Left renal cortex interstitium (tissue), 4 donors: ENCODE data around the gene KLF18. TPM values are rescaled to one million over a fixed set of nuclear protein-coding genes. Genes with fewer than 3 reads are reported as not detected.
A peak's percentile ranks its signal among the peaks of the same experiment; 100 is the strongest.
"Not testable (repeated sequence)": the region's sequence is repeated elsewhere in the genome, so short reads cannot be mapped to it uniquely, and the experiment has no call there.

Source experiments
- DNase-seq, 4 donors: peaks; one replicate each; pipeline ENCODE4 v3.0.0-alpha.2; 2013; ENCODE audit warnings: low read depth in 4 of 4, low spot score in 2 of 4, missing footprints in 1 of 4
- polyA plus RNA-seq, 4 donors: library from polyadenylated mRNA; unstranded; fragments of 120-200 nt; gene quantifications; one replicate each; pipeline ENCODE4 v1.2.1, GENCODE V29; 2013; ENCODE audit not compliant: insufficient read length in 4 of 4

The KLF18 gene
- polyA plus RNA-seq = not detected

- no peak for DNase-seq
Measured at GRCh38 chr1:44141531-44141930, at the start of gene KLF18. KLF18 (minus strand) TSS chr1:44141631; CDS start chr1:44141631, 0 bp downstream.

- no peak for DNase-seq
Measured at GRCh38 chr1:44174630-44175029, 33.2 kb upstream of the KLF18 start.

DNA sequence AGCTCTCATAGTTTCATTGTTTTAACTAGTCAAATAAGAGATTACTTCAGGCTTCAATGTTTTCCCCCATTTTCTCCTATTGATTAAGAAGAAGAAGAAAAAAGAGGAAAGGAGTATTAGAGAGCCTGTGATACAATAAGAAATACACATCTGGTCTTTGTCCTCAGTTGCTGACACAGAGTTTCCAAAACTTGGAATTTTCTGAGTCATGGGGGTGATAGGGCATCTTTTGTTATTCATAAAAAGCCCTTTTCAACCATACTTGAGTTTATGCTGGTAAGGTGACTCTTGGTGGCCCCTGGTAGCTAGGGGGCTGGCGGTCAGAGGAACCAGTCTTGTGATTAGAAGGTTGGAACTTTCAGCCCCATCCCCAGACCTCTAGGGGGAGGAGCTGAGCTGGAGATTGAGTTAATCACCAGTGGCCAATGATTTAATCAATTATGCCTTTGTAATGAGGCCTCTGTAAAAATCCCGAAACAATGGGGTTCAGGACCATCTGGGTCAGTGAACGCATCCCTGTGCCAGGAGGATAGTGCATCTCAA lies 28.9 kb upstream of the KLF18 start:
- DNase-seq = no peak

DNA sequence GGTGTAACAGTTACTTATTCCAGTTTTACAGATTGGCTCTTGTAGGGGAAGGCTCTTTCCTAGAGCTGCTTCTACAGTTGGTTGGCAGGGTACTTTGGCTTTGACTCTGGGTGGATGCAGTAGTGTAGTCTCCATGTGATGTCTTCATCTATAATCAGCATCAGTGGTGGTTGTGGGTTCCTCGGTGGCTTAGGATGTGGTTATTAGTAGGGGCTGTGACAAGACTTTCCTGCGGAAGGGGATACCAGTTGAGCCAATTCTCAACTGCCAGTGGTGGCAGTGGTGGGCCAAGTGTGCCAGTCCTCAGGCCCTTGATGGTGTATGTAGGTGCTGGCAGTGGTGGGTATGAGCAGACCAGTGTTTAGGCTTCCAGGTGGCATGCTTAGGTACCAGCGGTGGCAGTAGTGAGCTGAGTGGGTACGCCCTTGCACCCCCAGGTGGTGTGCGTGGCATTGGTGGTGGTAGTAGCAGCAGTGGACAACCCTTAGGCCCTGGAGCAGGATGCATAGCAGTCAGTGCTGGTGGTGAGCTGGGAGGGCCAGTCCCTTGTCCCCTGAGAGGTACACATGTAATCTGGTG lies 27.2 kb upstream of the KLF18 start:
- DNase-seq = no peak

DNA sequence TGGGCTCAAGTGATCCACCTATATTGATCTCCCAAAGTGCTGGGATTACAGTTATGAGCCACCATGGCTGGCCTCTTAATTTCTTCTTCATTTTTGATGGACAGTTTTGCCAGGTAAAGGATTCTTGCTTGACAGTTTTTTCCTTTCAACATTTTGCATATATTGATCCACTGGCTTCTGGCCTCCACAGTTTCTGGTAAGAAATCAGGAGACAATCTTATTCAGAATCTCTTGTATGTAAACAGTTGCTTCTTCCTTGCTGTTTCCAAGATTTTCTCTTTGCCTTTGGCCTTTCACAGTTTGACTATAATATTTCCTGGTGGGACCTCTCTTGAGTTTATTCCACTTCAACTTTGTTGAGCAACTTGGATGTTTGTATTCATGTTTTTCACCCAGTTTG lies 20.1 kb upstream of the KLF18 start:
- DNase-seq = no peak

DNA sequence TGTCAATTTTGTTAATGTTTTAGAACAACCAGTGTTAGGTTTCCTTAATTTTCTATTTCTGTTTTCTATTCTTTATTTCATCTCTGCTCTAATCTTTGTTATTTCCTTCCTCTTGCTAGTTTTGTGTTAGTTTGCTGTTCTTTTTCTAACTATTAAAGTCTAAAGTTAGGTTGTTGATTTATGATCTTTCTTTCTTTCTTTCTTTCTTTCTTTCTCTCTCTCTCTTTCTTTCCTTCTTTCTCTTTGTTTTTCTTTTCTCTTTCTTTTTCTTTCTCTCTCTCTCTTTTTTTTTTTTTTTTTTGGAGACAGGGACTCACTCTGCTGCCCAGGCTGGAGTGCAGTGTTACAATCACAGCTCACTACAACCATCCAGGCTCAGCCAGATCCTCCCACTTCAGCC lies 17.4 kb upstream of the KLF18 start:
- no peak for DNase-seq

DNA sequence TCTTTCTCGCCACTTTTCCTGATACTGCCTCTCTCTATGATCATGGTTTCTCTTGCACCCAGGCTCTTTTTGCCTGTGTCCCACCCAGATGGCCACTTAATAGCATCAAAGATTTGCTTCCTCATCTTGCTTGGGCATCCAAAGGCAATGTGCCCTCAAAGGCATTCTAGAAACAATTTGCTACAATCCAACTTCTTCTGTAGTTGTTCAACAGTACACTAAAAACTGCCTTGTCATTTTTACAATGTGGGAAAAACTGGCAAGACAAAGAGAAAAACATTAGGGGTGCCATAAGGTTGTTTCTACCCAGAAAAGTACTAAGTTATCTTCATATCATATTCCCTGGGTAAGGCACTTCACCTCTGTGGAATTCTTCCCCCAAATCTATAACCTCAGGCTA lies 16.5 kb upstream of the KLF18 start:
- no peak for DNase-seq

DNA sequence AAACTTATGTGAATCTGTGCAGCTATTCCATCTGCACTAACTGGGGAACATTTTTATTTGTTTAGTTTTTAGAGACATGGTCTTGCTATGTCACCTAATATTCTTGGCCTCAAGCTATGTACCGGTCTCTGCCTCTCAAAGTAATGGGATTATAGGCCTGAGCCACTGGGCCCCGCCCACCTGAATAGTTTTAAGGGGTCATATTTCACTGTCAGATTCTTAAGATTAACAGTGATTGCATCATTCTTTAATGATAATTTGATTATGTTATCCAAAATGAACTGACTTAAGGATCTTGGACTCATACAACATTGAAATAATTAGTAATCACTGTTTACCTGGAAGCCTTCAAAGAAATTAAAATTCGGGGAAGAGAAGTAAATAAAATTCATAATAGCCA lies 12.6 kb upstream of the KLF18 start:
- no peak for DNase-seq

DNA sequence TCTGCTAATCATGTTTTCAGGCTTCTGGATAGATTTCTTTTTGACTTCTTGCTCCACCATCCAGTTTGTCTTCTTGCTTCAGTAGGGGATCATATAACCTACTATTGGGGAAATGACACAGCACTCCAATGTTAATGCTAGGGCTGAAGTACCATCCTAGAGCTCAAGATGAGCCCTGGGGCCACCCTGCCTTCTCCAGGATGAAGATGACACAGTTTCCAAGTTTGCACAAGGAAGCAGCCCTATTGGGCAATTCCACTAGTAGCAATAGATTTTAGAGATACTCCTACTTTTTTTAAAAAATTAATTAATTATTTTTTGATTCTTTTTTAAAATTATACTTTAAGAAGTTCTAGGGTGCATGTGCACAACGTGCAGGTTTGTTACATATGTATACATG lies 11.3 kb upstream of the KLF18 start:
- no peak for DNase-seq

DNA sequence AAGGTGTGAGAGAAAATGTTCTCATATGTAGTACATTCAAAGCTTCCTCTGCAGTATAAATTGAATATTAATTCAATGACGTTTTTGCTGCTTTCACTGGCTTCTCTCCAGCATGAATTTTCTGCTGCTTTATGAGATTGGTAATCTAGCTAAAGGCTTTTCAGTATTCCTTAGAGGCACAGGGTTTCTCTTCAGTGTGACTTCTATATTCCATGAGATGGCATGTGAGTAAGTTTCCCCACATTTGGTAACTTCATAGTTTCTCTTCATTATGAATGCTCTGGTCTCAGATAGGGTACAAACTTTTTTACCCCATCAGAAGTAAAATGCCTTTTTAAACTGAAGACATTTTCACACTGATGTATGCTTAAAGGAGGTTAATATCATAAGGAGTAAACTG lies 10.4 kb upstream of the KLF18 start:
- no peak for DNase-seq

DNA sequence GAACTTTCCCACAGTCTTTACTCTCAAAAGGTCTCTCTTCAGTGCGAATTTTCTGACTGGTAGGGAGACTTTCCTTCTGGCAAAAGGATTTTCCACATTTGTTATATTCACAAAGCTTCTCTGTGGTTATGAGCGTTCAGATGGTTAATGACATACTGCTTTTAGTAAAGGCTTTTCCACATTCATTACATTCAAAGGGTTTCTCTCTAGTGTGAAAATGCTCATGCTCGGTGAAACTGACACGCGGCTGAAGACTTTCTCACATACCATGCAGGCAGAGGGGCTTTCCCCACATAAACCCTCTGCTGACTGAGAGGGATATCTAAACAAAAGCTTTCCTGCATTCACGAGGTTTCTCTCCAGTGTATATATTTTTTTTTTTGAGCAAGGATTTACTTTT lies 9.9 kb upstream of the KLF18 start:
- DNase-seq = no peak

- DNase-seq = no peak
Measured at GRCh38 chr1:44147582-44147981, 6.2 kb upstream of the KLF18 start.

DNA sequence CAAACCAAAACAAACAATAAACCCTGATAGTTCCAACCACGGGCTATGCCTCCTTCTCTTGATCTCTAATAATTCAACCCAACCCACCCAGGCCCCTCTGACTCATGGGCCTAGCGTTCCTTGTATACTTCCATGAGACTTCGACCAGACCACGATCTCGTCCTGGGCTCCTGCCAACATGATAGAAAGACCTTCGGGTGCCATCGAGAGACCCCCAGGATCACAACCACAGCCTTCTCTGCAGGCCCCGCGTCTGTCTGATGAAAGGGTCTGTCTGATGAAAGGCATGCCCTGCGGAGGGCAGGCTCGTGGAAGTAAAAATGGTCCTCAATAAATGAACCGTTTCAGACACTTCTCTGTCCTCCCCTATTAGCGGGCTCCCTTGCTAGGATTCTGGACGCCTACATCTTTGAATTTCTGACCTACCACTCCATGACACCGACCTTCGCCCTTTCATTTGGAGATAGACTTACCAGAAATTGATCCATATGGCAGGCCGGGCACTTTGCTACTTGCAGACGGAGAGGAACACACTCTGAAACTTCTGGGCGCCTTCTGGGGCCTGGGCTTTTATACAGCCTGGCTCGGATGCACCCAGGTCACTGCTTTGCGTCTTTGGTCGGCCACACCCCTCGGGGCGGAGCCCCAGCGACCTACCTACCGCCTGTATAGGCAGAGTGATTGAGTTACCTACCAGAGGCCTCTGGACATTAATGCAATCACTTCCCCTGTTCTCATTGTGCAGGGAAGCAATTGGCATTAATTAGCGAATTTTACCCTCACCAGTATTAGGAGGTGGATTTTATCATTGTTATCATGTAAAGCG lies 5.3 kb upstream of the KLF18 start:
- no peak for DNase-seq

GRCh38 chr1:44144962-44145756 lies 3.7 kb upstream of the KLF18 start:
- DNase-seq = no peak

- not testable (repeated sequence) for DNase-seq
Measured at GRCh38 chr1:44139565-44139964, 1.9 kb downstream of the KLF18 start.

GRCh38 chr1:44138239-44138638 lies 3.2 kb downstream of the KLF18 start:
- DNase-seq = no peak

GRCh38 chr1:44135886-44136285 lies 5.5 kb downstream of the KLF18 start:
- DNase-seq = peak in 3 of 4 donors; percentile 28 to 34 (median 28)

DNA sequence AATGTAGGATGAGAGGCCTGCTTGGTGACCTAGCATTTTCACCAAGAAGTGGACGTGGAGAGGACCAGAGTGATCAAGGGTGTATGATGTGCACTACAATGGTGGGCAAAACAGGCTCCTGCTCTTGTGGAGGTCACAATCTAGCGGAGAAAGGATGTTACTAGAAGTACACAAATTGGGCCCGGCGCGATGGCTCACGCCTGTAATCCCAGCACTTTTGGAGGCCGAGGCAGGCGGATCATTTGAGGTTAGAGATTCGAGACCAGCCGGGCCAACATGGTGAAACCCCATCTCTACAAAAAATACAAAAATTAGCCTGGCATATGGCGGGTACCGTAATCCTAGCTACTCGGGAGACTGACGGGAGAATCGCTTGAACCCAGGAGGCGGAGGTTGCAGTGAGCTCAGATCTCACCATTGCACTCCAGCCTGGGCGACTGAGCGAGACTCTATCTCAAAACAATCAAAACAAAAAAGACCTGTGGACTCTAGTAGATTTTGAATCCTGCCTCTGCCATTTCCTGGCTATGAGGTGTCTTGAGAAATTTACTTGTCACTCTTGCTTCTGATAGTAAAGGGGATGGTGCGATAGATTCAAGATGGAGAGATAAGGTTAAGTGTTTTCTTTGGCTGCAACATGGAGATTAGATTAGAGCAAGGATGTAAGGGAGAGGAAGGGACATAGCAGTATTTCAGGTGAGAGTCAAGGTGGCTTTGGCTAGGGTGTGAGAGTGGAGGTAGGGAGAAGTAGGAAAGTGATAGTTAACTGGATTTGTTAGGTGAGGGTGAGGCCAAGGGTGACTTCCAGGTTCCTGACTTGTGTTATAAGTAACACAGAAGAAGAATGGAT lies 7.1 kb downstream of the KLF18 start:
- no peak for DNase-seq

DNA sequence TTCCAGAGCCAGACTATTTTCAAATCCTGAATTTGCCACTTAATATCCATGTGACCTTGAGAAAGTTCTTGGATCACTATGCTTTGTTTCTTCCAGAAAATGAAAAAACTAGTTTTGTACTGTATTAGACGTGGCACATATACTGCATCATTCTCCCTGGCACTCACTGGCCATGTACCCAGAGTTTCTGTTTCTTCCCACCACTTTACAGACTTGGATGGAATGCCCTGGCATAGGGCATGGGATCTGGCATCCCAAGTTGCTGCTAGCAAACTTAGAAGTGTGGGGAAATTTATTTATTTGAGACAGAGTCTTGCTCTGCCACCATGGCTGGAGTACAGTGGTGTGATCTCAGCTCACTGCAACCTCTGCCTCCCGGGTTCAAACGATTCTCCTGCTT lies 10.0 kb downstream of the KLF18 start:
- no peak for DNase-seq
